Limb (tissue), 2 donors: ENCODE results near the gene SSBP3.

ENCODE experiments used
- DNase-seq, 2 donors: peaks; one replicate each; pipeline ENCODE4 v3.0.0-alpha.2; 2016; ENCODE audit errors: extremely low spot score in 2 of 2

Gene SSBP3

DNA sequence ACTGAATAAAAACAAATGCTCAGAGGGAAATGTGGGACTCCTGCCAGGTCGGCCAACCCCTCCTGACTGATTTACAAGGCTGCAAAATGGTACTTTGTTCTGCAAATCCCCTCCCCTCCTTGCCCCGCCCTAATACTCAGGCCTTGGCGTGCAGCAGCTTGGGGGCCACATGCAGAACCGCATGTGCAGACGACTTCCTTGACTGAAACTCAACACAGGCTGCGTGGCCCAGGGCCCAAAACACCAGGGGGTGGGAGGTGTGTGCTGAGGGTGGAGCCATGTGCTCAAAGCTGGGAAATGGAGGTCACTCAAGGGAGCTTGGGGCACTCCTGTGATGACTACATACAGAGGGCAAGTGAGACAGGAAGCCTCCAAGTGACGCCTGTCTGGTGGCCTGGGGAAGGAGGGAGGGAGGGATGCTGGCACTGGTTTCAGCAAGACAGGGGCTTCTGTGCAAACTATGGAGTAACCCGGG lies 119.0 kb downstream of the SSBP3 start:
- DNase-seq, result peak; percentile 85 to 89

DNA sequence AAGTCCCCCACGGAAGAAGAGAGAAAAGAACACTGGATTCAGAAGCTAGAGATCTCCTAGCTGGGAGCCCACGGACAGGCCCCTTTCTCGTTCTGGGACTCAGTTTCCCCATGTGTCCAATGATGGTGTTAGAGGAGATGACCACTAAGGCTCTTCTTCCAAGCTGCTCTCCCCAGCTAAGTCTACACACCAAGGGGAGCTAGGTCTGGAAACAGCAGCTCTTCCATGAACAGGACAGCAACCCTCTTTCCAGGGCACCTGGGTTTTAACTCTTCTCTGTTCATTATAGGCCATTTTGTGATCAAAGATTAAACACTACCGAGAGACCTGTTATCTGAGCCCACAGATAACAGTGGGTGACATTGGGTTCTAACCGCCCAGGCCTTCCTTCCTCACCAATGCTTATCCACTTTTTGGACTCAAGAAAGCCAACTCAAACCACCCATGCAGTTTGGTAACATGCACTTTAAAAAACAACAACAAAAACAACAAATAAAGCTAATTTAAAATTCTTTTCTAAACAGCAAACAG lies 120.3 kb downstream of the SSBP3 start:
- DNase-seq, result no peak

DNA sequence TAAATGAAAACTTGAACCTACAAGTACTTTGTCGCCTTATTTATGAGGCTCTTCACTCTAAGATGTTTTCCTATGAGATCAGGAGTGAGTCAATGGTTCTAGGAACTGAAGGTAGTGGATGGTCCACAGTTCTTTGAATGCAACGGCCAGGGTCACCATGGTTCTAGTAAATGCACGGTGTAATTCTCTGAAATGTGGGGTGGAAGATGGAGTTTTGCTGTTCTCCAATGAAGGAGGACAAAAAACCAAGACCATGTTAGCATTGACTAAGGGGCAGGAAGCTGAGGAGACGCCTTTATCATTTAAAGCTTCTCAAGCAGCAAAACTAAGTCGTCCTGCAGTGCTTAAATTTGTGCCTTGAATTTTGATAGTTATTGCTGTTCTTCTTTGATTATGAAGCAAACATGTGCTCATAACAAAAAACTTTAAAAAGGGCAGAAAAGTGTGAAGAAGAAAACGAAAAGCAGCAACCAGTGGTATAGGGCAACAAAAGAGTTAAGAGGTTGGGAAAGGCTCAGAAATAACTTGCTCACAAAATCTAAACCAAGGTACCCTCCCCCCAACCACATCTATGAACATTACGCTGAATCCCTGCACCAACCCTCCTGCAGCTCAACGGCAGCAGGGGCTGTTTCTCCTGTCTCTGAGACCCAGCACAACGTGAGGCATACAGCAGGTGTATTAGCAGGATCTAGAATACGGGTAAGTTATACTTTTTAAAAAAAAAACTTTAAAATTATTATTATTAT lies 121.2 kb downstream of the SSBP3 start:
- no peak for DNase-seq

- DNase-seq, result no peak
Observed at GRCh38 chr1:54283635-54284385, 122.4 kb downstream of the SSBP3 start.

GRCh38 chr1:54282101-54282847 lies 123.9 kb downstream of the SSBP3 start:
- DNase-seq, result no peak

- no peak for DNase-seq
Observed at GRCh38 chr1:54280651-54281050, 125.5 kb downstream of the SSBP3 start.

DNA sequence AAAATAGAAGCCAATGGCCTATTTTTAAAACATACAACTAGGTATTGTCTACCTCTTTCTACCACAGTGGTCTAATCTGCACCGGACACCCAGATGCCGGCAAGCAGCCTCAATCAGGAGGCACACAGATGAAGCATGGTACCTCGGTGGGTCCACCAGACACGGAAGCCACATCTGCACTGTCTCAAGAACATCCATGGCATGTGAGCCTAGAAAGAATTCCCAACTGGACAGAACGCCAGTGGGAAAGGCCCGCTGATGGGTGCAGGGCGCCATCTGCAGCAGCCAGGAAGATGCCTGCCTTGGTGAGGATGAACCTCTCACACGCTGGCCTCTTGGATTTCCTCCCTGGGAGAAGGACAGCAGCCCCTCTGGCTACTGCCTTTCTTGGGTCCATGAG lies 126.7 kb downstream of the SSBP3 start:
- no peak for DNase-seq

GRCh38 chr1:54278941-54279422 lies 127.2 kb downstream of the SSBP3 start:
- DNase-seq, result no peak

DNA sequence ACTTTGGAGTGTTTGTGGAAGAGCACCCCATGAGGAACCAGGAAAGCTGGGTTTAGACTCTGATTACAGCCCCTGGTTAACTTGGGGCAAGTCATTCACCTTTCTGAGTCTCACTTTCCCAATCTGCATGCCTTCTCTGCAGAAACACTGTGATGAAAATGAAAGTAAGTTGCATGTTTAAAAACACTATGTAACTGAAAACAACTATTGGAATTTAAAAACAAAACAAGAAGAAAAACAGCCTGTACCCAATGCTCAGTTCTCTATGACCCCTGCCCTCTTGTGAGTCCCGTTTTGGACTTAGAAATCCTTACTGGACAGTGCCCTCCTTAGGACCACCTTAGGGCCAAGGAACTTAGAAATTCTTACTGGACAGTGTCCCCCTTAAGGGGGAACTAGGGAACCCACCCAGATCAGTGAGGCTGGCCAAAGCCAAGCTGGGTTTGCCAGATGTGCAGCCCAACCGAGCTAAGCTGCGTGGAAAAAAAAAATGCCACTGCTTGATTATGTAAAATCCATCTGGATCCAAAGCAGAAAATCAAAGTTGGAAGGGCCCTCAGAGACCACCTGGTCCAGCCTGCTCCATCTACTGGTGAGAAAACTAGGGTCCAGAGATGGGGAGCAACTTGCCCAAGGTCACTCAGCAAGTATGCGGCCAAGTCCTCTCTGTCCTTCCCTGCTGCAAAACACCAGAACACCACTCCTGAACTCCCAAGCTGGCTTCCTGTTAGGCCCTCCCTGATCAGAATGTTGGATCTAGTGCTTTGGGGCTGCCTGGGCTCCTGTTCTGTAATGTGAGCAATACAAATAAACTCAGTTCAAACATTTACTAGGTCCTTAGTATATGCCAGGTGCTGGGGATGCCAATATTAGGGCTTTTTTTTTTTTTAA lies 128.5 kb downstream of the SSBP3 start:
- DNase-seq, result no peak

- no peak for DNase-seq
Observed at GRCh38 chr1:54276617-54277450, 129.4 kb downstream of the SSBP3 start.

GRCh38 chr1:54275349-54275748 lies 130.8 kb downstream of the SSBP3 start:
- peak in 1 of 2 donors; percentile 56 for DNase-seq

DNA sequence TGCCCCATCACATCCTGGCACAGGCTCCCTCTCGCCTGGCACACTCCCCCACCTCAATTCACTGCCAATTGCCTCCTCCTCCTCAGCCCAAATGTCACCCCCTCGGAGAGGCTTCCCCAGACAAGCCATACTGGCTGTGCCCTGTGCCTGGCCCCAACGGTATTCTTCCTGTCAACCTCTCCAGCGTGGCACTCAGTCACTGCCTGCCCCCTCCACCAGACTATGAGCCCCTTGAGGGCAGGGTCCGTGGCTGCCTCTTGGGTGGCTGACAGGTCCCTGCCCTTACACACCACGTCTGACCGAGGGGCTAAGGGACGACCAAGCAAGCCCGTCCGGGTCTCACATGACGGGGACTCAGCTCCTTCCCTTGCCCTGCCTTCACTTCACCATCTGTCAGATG lies 131.3 kb downstream of the SSBP3 start:
- no peak for DNase-seq

DNA sequence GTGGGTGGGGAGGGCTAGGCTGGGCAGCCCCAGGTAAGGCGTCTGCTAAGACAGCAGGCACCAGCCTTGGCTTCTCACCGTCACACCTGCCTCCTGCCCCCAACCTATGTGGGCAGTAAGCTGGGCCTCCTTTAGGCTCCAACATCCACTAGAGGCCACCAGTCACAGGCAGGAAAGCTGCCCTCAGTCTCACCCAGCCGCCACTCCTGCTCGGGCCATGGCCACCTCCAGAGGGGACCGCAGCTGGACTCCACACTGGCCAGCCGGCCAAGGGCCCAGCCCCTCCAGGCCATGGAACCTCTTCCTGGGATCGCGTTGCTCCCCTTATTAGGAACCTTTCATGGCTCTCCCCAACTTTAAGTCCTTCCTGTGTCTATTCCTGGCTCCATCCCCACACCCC lies 131.7 kb downstream of the SSBP3 start:
- no peak for DNase-seq

DNA sequence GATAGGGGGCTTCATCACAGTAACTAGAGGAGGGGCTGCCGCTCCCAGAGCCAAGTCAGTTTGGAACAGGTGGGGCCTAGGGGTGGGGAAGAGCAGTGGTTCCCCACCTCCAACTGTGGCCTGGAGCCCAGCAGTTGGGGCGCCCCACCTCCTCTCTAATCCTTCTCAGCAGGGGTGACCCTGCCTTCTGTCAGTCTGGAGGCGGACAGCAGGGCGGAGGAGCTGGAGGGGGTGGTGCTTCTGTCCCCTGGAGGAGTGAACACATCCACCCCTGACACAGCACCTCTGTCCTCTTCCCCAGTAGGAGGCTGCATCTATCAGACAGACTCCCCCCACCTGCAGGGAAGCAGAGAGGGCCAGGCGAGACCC lies 132.4 kb downstream of the SSBP3 start:
- peak; percentile 67 to 69 for DNase-seq

DNA sequence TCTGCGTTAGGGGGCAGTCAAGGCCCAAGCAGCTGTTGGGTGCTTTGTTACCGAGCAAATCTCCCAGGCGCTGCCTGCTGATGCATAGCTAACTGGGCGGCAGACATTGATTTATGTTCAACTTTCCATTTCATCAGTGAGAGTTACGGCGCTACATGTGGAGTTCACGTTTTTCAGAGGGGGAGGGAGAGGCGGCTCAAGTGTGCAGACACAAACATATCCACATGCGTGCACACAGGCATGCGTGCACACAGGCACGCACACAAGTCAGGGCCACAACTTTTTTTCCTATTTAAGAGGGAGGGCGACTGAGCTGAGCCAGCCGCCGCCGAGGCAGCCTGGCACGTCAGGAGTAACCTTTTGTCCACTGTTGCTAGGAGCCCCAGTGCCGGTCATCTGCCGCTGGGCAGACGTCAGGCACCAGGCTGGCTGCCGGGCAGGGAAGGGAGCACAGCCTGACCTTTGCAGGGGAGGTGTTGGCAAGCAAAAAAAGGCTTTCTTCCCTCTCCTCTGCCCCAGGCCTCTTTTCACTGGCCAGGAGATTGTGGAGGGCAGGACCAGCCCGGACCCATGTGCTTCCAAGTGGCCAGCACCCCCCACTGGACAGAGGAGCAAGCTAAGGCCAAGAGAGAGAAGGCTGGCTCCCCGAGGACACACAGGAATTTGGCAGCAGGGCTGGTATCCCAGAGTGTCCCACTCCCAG lies 133.0 kb downstream of the SSBP3 start:
- DNase-seq, result peak; percentile 83 to 89

DNA sequence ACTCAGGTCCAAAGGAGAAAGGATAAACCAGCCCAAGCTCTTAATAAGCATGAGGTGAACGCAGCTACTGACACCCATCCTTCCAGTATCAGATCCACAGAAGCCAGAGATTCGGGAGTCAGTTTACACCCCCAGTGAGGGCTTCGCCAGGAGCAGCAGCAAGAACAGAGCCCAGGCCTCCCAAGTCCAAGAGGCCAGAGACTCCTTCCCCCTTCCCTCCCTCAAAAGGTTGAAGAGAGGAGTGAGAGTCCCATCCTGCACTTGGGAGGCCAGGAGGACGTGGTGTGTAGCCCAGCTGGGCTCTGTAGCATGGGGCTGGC lies 133.5 kb downstream of the SSBP3 start:
- DNase-seq, result no peak

DNA sequence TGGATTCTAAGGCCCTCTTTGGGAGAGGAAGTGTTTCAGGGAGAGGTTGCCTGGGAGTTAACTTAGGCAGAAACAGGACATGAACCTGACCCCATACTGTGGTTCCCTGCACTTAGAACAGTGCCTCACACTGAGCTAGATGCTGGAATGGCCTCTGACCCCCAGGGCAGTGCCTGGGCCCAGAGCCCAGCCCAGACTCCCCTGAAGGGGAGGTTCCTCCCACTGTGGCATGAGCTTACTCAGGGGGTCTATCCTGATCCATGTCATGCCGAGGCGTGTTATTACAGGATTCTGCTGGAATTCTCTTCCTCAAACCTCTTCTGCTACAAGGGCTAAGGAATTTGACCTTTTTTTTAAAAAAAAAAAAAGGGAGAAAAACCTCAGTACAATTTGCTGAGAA lies 134.1 kb downstream of the SSBP3 start:
- DNase-seq, result no peak

DNA sequence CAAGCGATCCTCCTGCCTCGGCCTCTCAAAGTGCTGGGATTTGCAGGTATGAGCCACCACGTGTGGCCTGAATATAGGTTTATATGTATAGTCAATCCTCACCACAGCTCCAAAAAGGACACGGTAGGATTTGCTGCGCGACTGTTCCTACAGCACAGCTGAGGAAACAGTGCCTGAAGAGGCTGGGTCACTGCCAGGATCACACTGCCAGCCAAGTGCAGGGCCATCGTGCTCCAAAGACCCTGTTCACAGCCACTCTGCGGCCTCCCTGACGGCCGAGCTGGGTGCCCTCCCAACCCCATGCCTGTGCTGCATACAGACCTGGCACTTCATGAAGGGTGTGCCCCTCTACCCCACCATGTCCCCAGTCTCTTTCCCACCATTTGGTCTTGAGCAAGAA lies 134.9 kb downstream of the SSBP3 start:
- DNase-seq, result no peak

DNA sequence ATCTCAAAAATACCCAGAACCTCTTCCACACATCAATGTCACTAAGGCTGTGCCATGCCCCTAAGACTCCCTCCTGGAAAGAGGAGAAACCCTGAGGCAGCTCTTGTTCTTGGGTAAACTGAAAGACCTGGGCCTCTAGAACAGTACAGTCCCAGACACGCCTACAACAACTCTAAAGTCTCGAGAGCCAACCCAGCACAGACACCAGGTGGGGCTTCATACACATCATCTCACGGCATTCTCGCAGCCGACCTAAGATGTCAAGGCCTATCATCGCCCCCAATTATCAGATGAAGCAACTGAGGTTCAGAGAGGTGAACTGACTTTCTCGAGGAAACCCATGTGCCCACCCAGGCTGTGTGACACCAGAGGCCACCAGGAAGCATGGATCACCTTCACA lies 135.7 kb downstream of the SSBP3 start:
- no peak for DNase-seq
